ENCODE results near the gene PPID. TPM values are rescaled to one million over a fixed set of nuclear protein-coding genes. Genes with fewer than 3 reads are reported as not detected.

The PPID gene
- total and polyA plus RNA-seq, 2 of the 13 experiments (the other 11 are each of a cell fraction or from before 2014, with no cell fraction given) = 15.4 to 63.4 TPM

- TF ChIP-seq TFE3 (CRISPR knock-in tag; IDR thresholded peaks at IDR 0.05) (peak; percentile 77; the same call in 1 of the 2 replicates), HNRNPH1 (optimal IDR thresholded peaks at IDR 0.05; ENCODE audit: low read depth, low read length) (no peak), PREB (CRISPR knock-in tag; IDR thresholded peaks at IDR 0.05) (no peak), RBAK (CRISPR knock-in tag; IDR thresholded peaks at IDR 0.05) (no peak), ATM (IDR thresholded peaks at IDR 0.05; ENCODE audit: borderline replicate concordance) (no peak), ZNF24 (IDR thresholded peaks at IDR 0.05) (no peak), GTF3A (CRISPR knock-in tag; conservative IDR thresholded peaks at IDR 0.05) (0 out of 2 replicates have a peak, but pooled peaks have one; percentile 37), TARDBP (CRISPR knock-in tag; IDR thresholded peaks at IDR 0.05) (peak; percentile 72; the same call in 1 of the 2 replicates), KDM5B (CRISPR knock-in tag; IDR thresholded peaks at IDR 0.05; ENCODE audit: borderline replicate concordance) (peak; percentile 55; the same call in 1 of the 2 replicates), MEIS1 (CRISPR knock-in tag; IDR thresholded peaks at IDR 0.05; ENCODE audit: borderline replicate concordance) (peak; percentile 58; the same call in 1 of the 2 replicates), ZNF326 (CRISPR knock-in tag; IDR thresholded peaks at IDR 0.05; ENCODE audit: borderline replicate concordance) (0 out of 2 replicates have a peak, but pooled peaks have one; percentile 42), ZBTB44 (CRISPR knock-in tag; IDR thresholded peaks at IDR 0.05) (no peak), KLF15 (CRISPR knock-in tag; IDR thresholded peaks at IDR 0.05; ENCODE audit: borderline replicate concordance) (0 out of 2 replicates have a peak, but pooled peaks have one; percentile 58), SALL2 (CRISPR knock-in tag; IDR thresholded peaks at IDR 0.05) (peak; percentile 58; the same call in 1 of the 2 replicates), ZNF121 (CRISPR knock-in tag; IDR thresholded peaks at IDR 0.05) (no peak), TMF1 (CRISPR knock-in tag; IDR thresholded peaks at IDR 0.05; ENCODE audit: low read depth) (no peak), SUZ12 (IDR thresholded peaks at IDR 0.05; ENCODE audit: low read depth, low read length) (no peak), RBM22 (optimal IDR thresholded peaks at IDR 0.05; ENCODE audit: low read length) (no peak), NFYB (CRISPR knock-in tag; IDR thresholded peaks at IDR 0.05) (no peak), ZNF740 (CRISPR knock-in tag; IDR thresholded peaks at IDR 0.05) (0 out of 2 replicates have a peak, but pooled peaks have one; percentile 53), PRDM15 (CRISPR knock-in tag; IDR thresholded peaks at IDR 0.05) (0 out of 2 replicates have a peak, but pooled peaks have one; percentile 41)
Observed at GRCh38 chr4:158722917-158723793, at the start of gene PPID (continued).

Data from HepG2 (cell line).